G401 (cell line): ENCODE data around the gene IWS1. TPM values are rescaled to one million over a fixed set of nuclear protein-coding genes. Genes with fewer than 3 reads are reported as not detected.
"Not testable (repeated sequence)": the region's sequence is repeated elsewhere in the genome, so short reads cannot be mapped to it uniquely, and the experiment has no call there.

Experiments used
- DNase-seq: peaks from one replicate; pipeline ENCODE4 v3.0.0-alpha.2; 2015; ENCODE audit warnings: low spot score
- in situ Hi-C: cut with HindIII; loops from 2 replicates; pipeline ENCODE4 v1.10.0; 2016; ENCODE audit warnings: low sequenced_read_pairs, mixed read lengths
- total RNA-seq: library from RNA; depleted of rRNA; stranded (reverse); fragments of >200 nt; shearing (Covaris generic); gene quantifications from 2 replicates; pipeline ENCODE4 v1.2.3, GENCODE V29; 2014

IWS1 gene
- total RNA-seq, 1 experiment from 2014 or later = 59.2 TPM

GRCh38 chr2:127532296-127532695, 6.0 kb upstream of the IWS1 start:
- no peak for DNase-seq
- in situ Hi-C loops = no loop called here

DNA sequence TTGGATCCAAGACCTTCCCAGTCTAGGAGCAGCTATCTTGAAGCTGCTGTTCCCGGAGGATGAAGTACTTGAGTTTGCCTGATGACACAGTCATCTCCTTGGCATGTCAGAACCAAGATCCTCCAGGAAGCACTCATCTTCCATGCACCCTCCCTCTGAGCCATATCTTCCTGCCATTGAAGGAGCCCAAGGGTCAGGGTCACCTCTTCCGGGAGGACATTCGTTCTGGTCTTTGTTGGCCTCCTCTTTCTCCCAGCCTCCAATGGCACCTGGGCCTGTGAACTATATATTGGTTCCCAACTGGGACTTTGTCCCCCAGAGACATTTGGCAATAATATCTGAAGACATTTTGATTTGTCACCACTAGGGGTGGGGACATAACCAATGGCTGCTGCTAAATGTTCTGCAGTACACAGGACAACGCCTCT, 4.9 kb upstream of the IWS1 start:
- DNase-seq = no peak
- in situ Hi-C loops = no loop called here

DNA sequence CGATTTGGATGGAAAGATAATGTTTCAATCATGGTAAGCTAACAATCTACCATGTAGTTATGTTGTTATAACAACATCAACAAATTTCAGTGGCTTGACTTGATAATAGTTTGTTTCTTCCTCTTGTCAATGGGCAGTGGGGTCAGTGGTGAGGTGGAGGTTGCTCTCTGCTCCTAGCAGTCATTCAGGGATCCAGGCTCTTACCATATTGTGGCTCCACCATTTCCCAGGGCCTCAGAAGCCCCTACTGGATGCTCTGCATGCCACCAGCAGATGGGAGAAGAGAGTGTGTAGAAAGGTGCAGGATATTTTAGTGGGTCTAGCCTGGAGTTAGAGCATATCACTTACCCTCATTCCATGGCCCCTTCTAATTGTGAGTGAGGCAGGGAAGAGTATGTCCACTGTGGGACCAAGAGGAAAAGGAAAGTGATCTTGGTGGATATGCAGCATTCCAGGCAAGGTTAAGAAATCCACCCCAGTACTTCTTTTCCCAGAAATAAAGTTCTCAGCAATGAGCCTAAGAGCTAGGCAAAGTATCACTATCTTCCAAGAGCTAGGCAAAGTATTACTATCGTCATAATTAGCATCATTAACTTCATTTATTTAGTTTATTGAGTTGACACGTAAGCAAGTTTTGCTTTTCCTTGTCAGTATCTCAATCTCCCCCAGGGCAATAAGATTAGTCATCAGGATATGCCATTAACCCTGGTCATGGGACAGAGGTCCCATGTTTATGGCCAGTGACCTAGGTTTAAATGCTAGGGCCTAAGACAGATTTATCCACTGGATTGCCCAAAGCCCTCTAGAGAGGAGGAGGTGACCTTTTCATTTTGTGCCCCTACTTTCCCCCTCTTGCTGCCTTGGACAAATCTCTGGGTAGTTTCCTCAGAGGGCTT, 4.2 kb upstream of the IWS1 start:
- no peak for DNase-seq
- in situ Hi-C loops = no loop called here

DNA sequence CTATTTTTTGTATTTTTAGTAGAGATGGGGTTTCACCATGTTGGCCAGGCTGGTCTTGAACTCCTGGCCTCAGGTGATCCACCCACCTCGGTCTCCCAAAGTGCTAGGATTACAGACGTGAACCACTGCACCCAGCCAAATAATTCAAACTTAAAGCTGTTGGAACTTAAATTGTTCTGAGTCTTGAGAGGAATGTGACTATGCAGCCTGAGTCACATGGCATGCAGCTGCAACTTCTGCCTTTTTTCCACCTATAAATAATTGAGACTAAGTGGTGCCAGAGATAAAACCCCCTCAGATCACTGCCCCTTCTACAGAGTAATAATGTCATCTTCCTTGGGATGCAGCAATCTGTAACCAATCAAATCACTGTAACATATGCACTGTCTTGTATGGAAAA, 3.1 kb upstream of the IWS1 start:
- in situ Hi-C loops = not testable (repeated sequence)

DNA sequence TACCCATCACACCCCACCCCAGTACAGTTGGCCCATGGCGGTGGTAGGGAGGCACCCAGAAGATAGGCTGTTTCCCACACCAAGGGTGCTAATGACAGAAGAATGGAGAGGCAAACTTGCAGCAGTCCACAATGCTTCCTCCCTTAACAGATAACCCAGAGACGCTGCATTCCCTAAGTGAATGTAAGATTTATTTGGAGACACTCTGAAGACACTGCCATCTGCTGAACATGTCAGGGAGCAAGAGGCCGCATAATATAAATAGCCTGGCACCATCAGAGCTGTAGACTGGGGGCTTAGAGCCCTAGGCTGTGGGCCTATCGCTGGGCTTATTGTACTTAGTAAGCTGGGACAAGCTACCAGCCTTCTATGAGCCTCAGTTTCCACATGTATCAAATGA, 2.2 kb upstream of the IWS1 start:
- no peak for DNase-seq

More for the DNA sequence above, 3.1 kb upstream of the IWS1 start:
- DNase-seq = not testable (repeated sequence)

DNA sequence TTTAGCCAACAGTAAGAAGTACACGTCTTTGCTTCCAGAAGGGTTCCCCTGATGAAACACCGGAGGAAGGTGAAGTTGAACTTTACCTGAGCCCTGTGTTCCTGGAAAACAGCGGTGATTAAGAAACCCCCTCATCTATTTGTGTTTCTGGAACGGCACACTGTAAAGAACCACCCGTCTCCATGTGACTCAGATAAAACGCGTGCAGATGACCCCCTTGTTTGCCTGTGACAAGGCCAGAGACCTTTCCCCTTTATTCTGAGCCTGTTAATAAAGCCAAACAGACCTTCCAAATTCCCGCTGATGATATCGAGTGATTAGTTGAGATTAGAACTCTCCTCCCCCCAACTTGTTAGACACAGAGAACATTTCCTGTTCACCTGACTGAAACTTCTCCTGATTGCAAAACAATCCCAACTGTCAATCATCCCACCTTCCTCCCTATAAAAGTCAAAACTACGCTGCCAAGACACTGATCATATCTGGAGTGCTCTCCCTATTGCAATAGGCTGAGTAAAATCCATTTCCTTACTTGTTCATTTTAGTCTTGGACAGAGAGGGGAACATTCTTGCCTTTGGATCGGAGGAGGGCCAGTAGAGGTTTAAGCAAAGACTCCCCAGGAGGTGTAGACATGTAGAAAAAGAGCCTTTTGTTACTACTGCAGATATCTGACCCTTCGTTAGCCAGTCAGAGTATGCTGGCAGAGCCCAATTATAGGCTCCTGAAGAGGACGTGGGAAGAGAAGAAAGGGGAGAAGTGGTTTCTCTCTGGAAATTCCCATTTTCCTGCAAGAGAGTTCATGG, 914 bp upstream of the IWS1 start:
- no peak for DNase-seq
- in situ Hi-C loops = no loop called here

More for the DNA sequence above, 2.2 kb upstream of the IWS1 start:
- in situ Hi-C loops = no loop called here

DNA sequence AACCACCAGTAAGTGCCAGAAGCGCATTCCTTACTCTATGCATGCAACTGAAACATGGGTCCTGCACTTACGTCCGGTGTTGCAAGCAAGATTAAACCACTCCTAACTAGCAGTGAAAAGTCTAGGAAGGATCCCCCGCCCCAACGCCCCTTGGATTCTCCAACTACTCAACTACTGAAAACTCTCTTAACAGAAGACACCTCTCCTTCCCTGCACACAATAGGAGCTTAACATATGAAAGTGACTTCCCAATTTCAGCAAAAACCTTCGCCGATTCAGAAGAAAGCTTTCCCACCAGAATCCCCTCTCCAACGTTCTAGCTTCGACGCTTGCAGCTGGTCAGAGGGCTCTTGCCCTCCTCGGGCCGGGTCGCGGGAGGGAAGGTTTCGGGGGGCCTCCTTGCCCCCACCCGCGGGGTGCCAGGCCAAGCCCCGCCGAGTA, 578 bp downstream of the IWS1 start:
- peak; percentile 12 for DNase-seq
- in situ Hi-C loops = no loop called here

DNA sequence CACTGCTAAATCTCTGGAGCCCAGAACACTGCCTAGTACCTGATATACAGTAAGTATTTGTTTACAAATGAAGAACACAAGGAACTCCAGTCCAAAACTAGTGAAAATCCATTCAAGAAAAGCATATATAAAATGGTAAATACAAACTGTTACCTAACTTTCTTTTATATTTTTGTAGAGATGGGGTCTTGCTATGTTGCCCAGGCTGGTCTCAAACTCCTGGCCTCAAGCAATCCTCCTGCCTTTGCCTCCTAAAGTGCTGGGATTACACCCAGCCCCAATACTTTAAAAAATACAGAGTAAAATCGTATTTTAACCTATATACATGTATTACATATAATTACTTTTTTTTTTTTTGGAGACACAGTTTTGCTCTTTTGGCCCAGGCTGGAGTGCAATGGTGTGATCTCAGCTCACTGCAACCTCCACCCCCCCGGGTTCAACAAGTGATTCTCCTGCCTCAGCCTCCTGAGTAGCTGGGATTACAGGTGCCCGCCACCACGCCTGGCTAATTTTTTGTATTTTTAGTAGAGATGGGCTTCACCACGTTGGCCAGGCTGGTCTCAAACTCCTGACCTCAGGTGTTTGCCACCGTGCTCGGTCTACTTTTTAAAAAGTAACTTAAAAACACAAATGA, 2.0 kb downstream of the IWS1 start:
- DNase-seq, in situ Hi-C loops: not testable (repeated sequence)

DNA sequence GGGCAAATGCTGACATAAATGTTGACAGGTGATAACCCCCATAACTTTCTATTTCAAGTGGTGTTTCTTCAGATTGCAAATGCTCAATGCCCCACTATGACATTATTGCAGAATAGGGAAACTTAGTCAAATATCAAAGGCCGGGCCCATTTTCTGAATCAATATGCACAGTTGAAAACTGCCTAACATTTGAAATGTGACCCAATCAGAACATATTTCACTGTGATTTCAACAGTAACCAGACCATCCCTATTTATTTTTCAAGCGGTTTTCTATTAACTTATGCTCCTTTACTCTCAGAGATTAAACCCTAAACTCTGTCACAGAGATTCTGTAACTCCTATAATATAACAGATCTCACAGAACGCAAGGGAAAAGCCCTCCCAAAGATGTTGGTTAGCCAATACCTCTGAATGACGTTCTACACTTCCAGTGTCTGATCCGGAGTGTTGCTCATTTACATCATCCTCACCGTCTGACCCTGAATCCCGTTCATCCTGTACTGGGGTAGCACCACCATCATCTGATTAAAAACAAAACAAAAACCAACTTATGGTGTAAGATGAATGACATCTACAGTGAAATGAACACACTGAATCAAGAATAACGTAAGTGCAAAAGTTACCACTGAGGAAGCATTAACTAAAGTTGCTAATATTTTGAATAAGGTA, 2.9 kb downstream of the IWS1 start:
- DNase-seq = no peak
- in situ Hi-C loops = no loop called here

DNA sequence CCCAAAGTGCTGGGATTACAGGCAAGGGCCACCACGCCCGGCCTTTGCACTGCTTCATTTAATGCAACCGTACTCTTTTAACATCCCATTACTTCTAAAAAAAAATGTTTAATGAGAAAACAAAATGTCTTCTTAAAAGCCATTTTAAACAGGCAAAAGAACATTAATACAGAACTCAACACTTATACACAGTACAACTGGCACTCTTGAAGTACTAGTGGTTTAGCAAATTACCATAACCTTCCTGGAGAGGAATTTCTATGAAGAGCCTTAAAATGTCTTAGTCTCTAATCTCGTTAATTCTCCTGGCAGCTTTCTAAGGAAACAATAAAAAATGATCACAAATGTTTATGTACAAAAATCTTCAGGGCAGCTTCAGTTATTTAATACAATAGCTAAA, 5.9 kb downstream of the IWS1 start:
- no peak for DNase-seq
- in situ Hi-C loops = no loop called here

- in situ Hi-C loops = no loop called here
- DNase-seq = no peak
These were observed 8.8 kb downstream of the IWS1 start for GRCh38 chr2:127517465-127517864.

GRCh38 chr2:127516041-127516762, 10.1 kb downstream of the IWS1 start:
- in situ Hi-C loops = no loop called here
- no peak for DNase-seq

DNA sequence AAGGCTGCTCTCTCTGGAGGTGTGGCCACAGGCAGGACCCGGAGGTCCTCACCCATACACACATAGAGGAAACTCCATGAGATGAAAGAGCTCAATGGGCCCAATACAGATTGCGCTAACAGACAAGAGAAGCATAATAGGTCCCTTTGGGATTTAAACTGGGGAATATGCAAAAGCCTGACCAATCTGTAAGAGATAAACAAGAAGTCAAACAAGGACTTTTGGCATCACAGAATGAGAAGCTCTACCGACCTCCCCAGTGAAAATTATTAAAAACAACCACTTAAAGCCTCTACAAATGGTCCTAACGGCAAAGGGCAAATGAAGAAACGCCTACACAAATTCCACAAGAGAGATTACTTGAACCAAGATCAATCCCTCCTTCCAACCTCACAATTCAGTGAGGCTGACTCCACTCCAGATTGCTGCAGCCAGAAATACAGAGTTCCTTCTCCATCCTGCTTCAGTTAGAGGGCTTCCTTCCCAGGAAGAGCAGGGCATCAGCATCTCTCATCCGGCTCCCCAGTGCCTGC, 10.8 kb downstream of the IWS1 start:
- in situ Hi-C loops = no loop called here
- no peak for DNase-seq

DNA sequence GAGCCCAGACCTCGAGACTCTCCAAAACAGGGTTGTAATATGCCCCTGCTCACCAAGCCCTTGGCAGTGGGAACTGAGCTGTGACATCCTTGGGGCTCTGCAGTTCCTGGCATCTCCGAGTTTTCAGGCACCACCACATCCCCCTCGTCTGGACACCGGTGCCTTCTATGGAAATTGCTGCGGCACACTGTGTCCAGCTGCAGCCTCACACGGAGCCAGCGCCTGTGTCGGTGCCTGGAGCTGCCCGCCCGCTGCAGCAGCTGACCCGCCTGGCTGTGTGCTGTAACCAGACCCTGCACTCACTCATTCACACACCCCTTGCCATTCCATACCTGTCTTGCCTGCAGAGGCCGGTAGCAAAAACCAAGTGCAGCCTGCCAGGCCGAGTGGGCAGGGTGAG, 11.8 kb downstream of the IWS1 start:
- in situ Hi-C loops = no loop called here
- DNase-seq = no peak

GRCh38 chr2:127514076-127514475, 12.2 kb downstream of the IWS1 start:
- no peak for DNase-seq
- in situ Hi-C loops = no loop called here

GRCh38 chr2:127512362-127512761, 13.9 kb downstream of the IWS1 start:
- in situ Hi-C loops = no loop called here
- no peak for DNase-seq

DNA sequence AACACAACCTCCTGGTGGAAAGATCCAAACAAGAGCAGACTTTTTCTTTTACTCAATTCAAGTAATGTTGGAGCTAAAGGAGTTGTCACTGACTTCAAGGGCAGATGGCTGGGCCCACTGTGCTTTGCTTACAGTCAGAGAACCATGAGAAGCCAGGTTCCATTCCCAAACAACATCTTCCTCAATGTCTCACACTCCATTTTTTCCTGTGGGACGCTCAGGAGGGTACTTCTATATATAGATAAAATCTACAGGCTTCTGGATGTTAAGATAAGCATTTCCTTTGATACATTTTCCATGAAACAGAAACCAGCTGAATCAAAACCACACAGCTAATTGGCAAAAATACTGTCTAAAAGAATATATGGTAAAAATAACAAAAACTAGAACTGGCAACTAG, 14.4 kb downstream of the IWS1 start:
- in situ Hi-C loops = no loop called here
- no peak for DNase-seq

- DNase-seq = no peak
- in situ Hi-C loops = no loop called here
These were observed 15.1 kb downstream of the IWS1 start for GRCh38 chr2:127511090-127511695.
